Coronary artery (tissue), 2 donors: ENCODE data around the gene SLFN11.

Experiments used
- DNase-seq: peaks from one replicate; pipeline ENCODE4 v3.0.0-alpha.2; 2017; ENCODE audit warnings: low spot score
- H3K27ac ChIP-seq, 2 donors: fragments of 200-600 bp; sonication (generic); one replicate each; pipeline ENCODE4 v1.5.1; 2016 to 2019
- H3K4me3 ChIP-seq: fragments of 200-600 bp; sonication (generic); 2 replicates; pipeline ENCODE4 v1.5.1; 2016; ENCODE audit warnings: mild to moderate bottlenecking, moderate library complexity
- CTCF ChIP-seq: fragments of 200-600 bp; sonication (generic); IDR thresholded peaks from one replicate; pipeline ENCODE4 v1.5.1; 2019; ENCODE audit warnings: antibody characterized with exemption

The SLFN11 gene

GRCh38 chr17:35359398-35359797, 14.0 kb downstream of the SLFN11 start:
- no peak for DNase-seq
- Histone ChIP-seq H3K27ac (no peak overlapping the region), H3K4me3 (no peak overlapping the region)
- no peak for TF ChIP-seq CTCF

GRCh38 chr17:35352284-35352683, 21.1 kb downstream of the SLFN11 start:
- DNase-seq: no peak
- H3K4me3 ChIP-seq: no peak overlapping the region
- TF ChIP-seq CTCF: no peak
- H3K27ac ChIP-seq: no peak overlapping the region

- no peak for DNase-seq
- no peak for TF ChIP-seq CTCF
- Histone ChIP-seq H3K27ac (no peak overlapping the region), H3K4me3 (no peak overlapping the region)
These were observed 22.9 kb downstream of the SLFN11 start for GRCh38 chr17:35350493-35350892.

- TF ChIP-seq CTCF: no peak
- peak; percentile 79 for DNase-seq
- Histone ChIP-seq H3K4me3 (peak overlapping the region; percentile 57), H3K27ac (peak overlapping the region; percentile 41 to 73)
These were observed 27.3 kb downstream of the SLFN11 start for GRCh38 chr17:35345926-35346771.

GRCh38 chr17:35345445-35345925, 27.9 kb downstream of the SLFN11 start:
- TF ChIP-seq CTCF: no peak
- peak overlapping the region; percentile 41 to 73 for H3K27ac ChIP-seq

GRCh38 chr17:35344262-35344661, 29.2 kb downstream of the SLFN11 start:
- TF ChIP-seq CTCF: no peak
- no peak for DNase-seq
- Histone ChIP-seq H3K4me3 (no peak overlapping the region), H3K27ac (no peak overlapping the region)

More at GRCh38 chr17:35345445-35345925, 27.9 kb downstream of the SLFN11 start:
- H3K4me3 ChIP-seq: peak overlapping the region; percentile 57
- no peak for DNase-seq

- Histone ChIP-seq H3K4me3 (no peak overlapping the region), H3K27ac (no peak overlapping the region)
- no peak for TF ChIP-seq CTCF
- DNase-seq: no peak
These were observed 31.1 kb downstream of the SLFN11 start for GRCh38 chr17:35342276-35342675.
